GM12872 (cell line): ENCODE data around the gene TFCP2.

Experiments used
- TF ChIP-seq, protein P1 (sequence below): IDR thresholded peaks from 3 replicates; pipeline ENCODE4 v1.5.1; 2011; ENCODE audit warnings: low read depth, mild to moderate bottlenecking, low read length, moderate library complexity; ENCODE audit not compliant: insufficient read depth

TFCP2 gene, protein sequence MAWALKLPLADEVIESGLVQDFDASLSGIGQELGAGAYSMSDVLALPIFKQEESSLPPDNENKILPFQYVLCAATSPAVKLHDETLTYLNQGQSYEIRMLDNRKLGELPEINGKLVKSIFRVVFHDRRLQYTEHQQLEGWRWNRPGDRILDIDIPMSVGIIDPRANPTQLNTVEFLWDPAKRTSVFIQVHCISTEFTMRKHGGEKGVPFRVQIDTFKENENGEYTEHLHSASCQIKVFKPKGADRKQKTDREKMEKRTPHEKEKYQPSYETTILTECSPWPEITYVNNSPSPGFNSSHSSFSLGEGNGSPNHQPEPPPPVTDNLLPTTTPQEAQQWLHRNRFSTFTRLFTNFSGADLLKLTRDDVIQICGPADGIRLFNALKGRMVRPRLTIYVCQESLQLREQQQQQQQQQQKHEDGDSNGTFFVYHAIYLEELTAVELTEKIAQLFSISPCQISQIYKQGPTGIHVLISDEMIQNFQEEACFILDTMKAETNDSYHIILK

DNA sequence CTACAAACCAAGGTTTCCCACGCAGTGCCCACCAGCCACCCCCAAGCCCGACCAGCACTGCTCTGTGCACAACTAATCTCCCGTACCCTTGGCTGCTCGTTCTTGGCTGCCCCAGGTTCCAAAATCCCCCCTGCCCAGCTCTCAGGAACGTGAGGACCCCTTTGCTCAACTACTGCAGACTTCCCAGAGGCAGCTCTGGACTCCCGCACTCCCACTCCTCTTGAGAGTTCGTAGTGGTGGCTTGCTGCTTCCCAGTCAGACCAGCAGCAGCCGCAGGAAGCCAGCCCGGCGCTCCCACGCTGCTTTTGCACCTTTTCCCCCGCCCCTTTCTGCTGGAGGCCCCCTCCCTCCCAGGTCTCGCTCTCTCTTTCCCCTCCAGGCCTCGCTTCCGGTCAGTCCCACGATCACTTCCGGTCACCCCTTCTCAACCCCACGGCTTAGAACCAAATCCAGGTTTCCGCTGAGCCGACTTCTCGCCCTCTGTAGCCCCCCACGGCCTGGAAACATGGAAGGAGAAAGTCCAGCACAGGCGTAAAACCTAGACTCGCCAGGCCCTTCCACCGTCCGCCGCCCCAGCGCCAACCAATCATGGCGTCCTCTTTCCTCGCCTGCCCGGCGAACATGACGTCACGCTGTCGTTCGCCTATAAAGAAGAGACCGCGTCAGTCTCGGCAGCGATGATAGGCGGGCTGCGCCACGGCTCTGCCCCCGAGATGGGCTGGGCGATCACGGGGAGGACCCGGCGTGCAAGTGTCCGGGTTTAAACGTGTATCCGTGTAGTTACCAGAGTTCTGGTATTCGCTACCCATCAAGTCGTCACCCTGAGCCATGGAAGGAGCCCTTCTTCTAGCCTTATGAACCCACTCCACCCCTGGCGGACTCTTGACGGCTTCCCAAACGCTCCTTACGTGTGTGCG is at the start of gene TFCP2:
TSS of gene TFCP2 (minus strand) at position 621 of the 917 bp plus-strand sequence. CDS start 713 bp downstream, outside the sequence.
- TF ChIP-seq, protein P1, sequence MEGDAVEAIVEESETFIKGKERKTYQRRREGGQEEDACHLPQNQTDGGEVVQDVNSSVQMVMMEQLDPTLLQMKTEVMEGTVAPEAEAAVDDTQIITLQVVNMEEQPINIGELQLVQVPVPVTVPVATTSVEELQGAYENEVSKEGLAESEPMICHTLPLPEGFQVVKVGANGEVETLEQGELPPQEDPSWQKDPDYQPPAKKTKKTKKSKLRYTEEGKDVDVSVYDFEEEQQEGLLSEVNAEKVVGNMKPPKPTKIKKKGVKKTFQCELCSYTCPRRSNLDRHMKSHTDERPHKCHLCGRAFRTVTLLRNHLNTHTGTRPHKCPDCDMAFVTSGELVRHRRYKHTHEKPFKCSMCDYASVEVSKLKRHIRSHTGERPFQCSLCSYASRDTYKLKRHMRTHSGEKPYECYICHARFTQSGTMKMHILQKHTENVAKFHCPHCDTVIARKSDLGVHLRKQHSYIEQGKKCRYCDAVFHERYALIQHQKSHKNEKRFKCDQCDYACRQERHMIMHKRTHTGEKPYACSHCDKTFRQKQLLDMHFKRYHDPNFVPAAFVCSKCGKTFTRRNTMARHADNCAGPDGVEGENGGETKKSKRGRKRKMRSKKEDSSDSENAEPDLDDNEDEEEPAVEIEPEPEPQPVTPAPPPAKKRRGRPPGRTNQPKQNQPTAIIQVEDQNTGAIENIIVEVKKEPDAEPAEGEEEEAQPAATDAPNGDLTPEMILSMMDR: no peak

DNA sequence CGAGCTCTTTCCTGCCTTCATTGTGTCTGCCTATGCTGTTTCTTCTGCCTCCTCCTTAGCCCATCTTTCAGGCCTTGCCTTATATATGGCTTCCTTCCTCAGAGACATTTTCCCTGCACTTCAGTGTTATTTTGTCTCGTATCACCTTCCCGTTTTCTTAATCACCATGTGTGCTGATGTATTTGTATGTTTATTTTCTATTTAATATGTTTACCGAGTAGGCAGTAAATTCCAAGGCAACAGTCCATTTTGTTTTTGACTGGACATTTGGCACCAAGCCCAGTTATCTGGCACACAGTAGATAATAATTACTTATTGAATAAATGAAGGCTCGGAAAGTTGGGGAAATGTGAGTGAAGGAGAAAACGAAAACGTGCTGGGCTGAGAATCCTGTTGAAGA is 49.5 kb upstream of the TFCP2 start:
- TF ChIP-seq, protein P1: no peak

DNA sequence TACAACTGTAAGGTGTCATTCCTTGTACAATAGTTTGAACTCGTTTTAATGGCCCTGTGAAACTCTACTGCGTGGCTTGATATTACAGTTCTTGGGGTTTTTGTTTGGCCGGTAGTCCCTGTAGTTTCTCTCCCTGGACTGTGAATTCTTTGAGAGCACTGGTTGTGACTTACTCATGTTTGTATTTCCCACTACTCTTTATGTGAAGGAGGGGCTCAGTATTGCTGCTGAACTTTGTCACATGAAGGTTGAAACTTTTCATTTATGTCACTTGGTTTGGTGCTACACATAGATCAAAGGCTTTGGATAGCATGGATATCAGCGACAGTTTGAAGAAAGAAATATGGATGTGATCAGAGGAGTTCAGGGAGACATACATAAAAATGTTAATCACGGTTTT is 46.4 kb upstream of the TFCP2 start:
- TF ChIP-seq, protein P1: no peak

DNA sequence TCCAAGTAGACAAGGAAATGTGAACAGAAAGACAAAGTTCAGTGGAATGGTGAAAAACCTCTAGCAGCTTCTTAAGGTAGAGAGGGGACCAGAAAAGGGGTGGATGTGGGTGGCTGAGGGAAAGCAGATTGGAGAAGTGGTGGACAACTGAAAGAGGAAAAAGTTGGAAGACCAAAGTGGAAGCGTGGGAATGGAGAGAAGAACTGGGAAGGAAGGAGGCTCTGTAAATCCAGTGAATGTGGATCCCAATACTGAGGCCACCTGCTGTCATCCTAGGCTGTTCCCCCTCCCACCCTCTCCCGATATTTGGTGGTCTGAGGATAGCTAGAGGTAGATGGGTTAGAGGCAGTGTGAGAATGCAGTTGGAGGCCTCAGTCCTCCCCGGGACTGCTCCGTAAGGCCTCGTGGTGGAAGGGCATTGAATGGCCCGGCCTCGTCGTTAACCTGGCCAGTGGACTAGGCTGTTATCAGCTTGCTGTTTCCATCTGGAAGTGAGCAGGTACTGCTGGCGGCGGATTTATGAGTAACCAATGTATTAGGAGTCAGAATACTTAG is 45.7 kb upstream of the TFCP2 start:
- TF ChIP-seq, protein P1: no peak

DNA sequence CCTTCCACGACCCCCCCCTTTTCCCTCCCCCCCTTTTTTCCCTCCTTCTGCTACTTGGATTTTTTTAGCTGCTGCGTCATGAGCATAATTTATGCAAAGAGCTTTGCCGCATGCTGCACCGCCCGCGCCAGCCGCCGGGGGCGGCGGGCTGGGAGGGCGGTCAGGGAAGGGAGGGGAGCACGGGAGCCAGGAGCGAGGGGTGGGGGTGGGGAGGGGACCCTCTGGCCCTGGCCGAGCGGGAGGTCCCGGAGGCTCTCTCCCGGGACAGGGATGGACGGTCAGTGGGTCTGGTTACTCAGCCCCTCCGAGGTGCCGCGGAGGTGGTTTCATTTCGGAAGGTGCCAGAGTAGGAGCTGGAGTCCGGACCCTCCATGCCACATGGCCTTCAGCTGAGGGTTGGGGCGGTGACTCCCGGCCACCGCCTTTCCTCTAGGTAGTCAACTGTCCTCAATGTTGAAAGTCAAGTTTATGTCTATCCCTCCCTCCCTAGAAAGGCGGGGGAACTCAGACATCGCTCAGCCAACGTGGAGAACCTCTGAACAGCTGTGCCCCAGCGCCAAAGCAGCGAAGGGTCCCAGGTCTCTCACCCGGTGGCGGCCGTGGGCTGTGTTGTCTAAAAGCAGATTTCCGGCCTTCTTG is 45.2 kb upstream of the TFCP2 start, which contains the start of gene POU6F1:
TSS of gene POU6F1 (minus strand) at position 95 of the 639 bp plus-strand sequence. CDS start 11,226 bp downstream, outside the sequence.
- TF ChIP-seq, protein P1: peak; percentile 63

DNA sequence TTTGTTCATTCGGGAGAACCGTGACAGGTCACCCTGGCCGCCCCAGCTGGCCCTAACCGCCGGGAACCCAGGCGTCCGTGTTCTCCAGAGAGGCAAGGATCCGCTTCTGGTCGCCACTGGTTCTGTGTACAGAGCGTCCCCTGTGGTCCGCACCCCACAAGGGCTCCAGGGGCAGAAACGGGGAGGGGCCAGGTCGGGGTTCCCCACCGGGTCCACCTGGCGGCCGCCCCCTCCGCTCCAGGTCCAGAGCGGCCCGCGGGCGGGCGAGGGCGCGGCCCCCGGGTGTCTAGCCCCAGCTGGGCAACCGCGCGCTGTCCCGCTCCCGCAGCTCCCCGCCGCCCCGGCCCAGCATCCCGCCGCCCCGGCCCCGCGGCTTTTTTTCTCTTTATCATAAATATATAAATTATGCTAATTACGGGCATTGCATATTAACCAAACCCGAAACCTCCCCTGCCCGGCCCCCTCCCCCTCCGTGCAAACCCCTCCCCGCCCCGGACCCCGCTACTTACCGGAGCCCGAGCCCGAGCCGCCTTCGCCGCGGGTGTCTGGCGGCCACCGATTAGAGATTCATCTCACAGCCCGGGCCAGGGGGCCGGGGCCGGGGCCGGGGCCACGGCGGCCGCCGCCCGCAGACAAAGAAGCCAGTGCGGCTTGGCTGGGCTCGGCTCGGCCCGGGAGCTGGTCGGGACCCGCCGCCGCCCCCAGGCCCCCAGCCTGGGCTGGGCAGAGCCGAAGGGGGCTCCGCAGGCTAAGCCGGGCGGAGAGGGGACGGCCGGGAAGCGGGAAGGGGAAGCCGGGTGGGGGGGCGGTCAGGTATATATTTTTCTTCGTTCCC is 44.4 kb upstream of the TFCP2 start:
- TF ChIP-seq, protein P1: peak; percentile 53
